Liver (tissue), 9 donors: Measurements from ENCODE around the gene MKS1. TPM values are rescaled to one million over a fixed set of nuclear protein-coding genes. Genes with fewer than 3 reads are reported as not detected.

Source experiments
- DNase-seq: peaks from one replicate; pipeline ENCODE4 v3.0.0-alpha.2; 2017; ENCODE audit warnings: low spot score
- H3K27ac ChIP-seq, 2 donors: one replicate each; pipeline ENCODE4 v1.7.0; 2013; ENCODE audit warnings: inconsistent platforms in 2 of 2, low read length in 2 of 2, control low read depth in 1 of 2, low read depth in 1 of 2, mild to moderate bottlenecking in 1 of 2
- H3K27me3 ChIP-seq, 4 donors: one replicate each; pipeline versions ENCODE4 v1.6.1 to v1.7.0; 2013; ENCODE audit warnings: low read length in 3 of 4, inconsistent platforms in 1 of 4, mild to moderate bottlenecking in 1 of 4, moderate library complexity in 1 of 4; ENCODE audit not compliant: control insufficient read depth in 4 of 4, insufficient read depth in 4 of 4
- H3K36me3 ChIP-seq, 4 donors: one replicate each; pipeline versions ENCODE4 v1.6.1 to v1.7.0; 2013; ENCODE audit warnings: low read length in 3 of 4, mild to moderate bottlenecking in 3 of 4, low read depth in 1 of 4, moderate library complexity in 1 of 4; ENCODE audit not compliant: control insufficient read depth in 4 of 4, insufficient read depth in 3 of 4
- H3K4me1 ChIP-seq, 4 donors: one replicate each; pipeline versions ENCODE4 v1.6.1 to v1.7.0; 2013; ENCODE audit warnings: low read length in 3 of 4, mild to moderate bottlenecking in 3 of 4, moderate library complexity in 1 of 4; ENCODE audit not compliant: control insufficient read depth in 4 of 4, insufficient read depth in 4 of 4
- H3K4me3 ChIP-seq, 3 donors: one replicate each; pipeline versions ENCODE4 v1.6.1 to v1.7.0; 2013; ENCODE audit warnings: low read length in 3 of 3, control low read depth in 1 of 3, low read depth in 1 of 3, mild to moderate bottlenecking in 1 of 3
- H3K9ac ChIP-seq, 2 donors: one replicate each; pipeline ENCODE4 v1.7.0; 2013; ENCODE audit warnings: low read length in 2 of 2, mild to moderate bottlenecking in 2 of 2, moderate library complexity in 2 of 2, control low read depth in 1 of 2, low read depth in 1 of 2
- H3K9me3 ChIP-seq, 4 donors: one replicate each; pipeline versions ENCODE4 v1.6.1 to v1.7.0; 2013; ENCODE audit warnings: low read length in 3 of 4; ENCODE audit not compliant: control insufficient read depth in 4 of 4
- EGR1 ChIP-seq, 2 donors: IDR thresholded peaks; 2 replicates each; pipeline ENCODE4 v1.6.1; 2016 to 2018; ENCODE audit warnings: antibody characterized with exemption in 2 of 2, low read depth in 2 of 2
- GABPA ChIP-seq, 2 donors: IDR thresholded peaks in 1 of 2; conservative IDR thresholded peaks in 1 of 2; 2 replicates each; pipeline ENCODE4 v1.6.1; 2016; ENCODE audit warnings: antibody characterized with exemption in 2 of 2, mild to moderate bottlenecking in 1 of 2, moderate library complexity in 1 of 2
- JUND ChIP-seq, 2 donors: IDR thresholded peaks; 2 replicates each; pipeline ENCODE4 v1.6.1; 2016; ENCODE audit warnings: antibody characterized with exemption in 2 of 2
- NR2F2 ChIP-seq: IDR thresholded peaks from 2 replicates; pipeline ENCODE4 v1.6.1; 2016; ENCODE audit warnings: antibody characterized with exemption
- RAD21 ChIP-seq, 2 donors: IDR thresholded peaks; 2 replicates each; pipeline ENCODE4 v1.6.1; 2016; ENCODE audit warnings: antibody characterized with exemption in 2 of 2, mild to moderate bottlenecking in 2 of 2
- RXRA ChIP-seq, 2 donors: IDR thresholded peaks; 2 replicates each; pipeline ENCODE4 v1.6.1; 2017 to 2018; ENCODE audit warnings: antibody characterized with exemption in 2 of 2, mild to moderate bottlenecking in 1 of 2
- SP1 ChIP-seq: IDR thresholded peaks from 2 replicates; pipeline ENCODE4 v1.6.1; 2018; ENCODE audit warnings: antibody characterized with exemption, mild to moderate bottlenecking
- TAF1 ChIP-seq: conservative IDR thresholded peaks from 2 replicates; pipeline ENCODE4 v1.6.1; 2016; ENCODE audit warnings: antibody characterized with exemption, mild to moderate bottlenecking
- YY1 ChIP-seq: IDR thresholded peaks from 2 replicates; pipeline ENCODE4 v1.6.1; 2016; ENCODE audit warnings: antibody characterized with exemption, mild to moderate bottlenecking
- WGBS: extraction: QIAGEN DNeasy Blood & Tissue Kit; methylation state at CpG from one replicate; pipeline ENCODE4 v1.1.7; 2013; 5-methylcytosine and 5-hydroxymethylcytosine counted together
- polyA plus RNA-seq, 2 donors: library from polyadenylated mRNA; stranded (reverse) in 1 of 2; unstranded in 1 of 2; fragments of 200-250 nt in 1 of 2; fragments of >200 nt in 1 of 2; fragmentation: Nextera tagmentation in 1 of 2; extraction: Ambion mirVana in 1 of 2; gene quantifications; one replicate each; pipeline versions ENCODE4 v1.2.1 to v1.2.3, GENCODE V29; 2013 to 2015
- total RNA-seq, 2 donors: library from RNA; depleted of rRNA; stranded (reverse); fragments of >200 nt; gene quantifications; one replicate each; pipeline ENCODE4 v1.2.3, GENCODE V29; 2014
- TF ChIP-seq, protein P1 (sequence below): IDR thresholded peaks from 2 replicates; pipeline ENCODE4 v1.6.1; 2016; ENCODE audit warnings: antibody characterized with exemption, mild to moderate bottlenecking
- TF ChIP-seq, protein P2 (sequence below): fragments of 150-350 bp; IDR thresholded peaks from 2 replicates; pipeline ENCODE4 v1.5.1; 2017; ENCODE audit warnings: improper control_type of control experiment, low read depth, low read length; ENCODE audit not compliant: missing input control
- donor health status: healthy.
- donor health status: healthy.
- donor health status: healthy.
- donor health status: healthy.
- donor health status: healthy.

Gene MKS1
- total and polyA plus RNA-seq, 4 donors = 4.4 to 7.9 (median 5.1) TPM

GRCh38 chr17:58268326-58268725 lies 49.3 kb upstream of the MKS1 start:
- WGBS = 87% methylated on average over 12 of the region's 12 CpGs
- Histone ChIP-seq H3K9me3 (no peaks in the 10 kb centered on the region), H3K4me1 (no peaks in the 10 kb centered on the region), H3K4me3 (no peak overlapping the region), H3K27ac (no peak overlapping the region), H3K36me3 (no peaks in the 10 kb centered on the region), H3K27me3 (peaks cover 0 to 4% (median 2%) of the 10 kb centered on the region in 4 donors), H3K9ac (no peak overlapping the region)
- TF ChIP-seq NR2F2 = no peak
- no peak for TF ChIP-seq EGR1 (IDR thresholded peaks at IDR 0.05; ENCODE audit: low read depth in 2 of 2)
- no peak for TF ChIP-seq YY1
- no peak for TF ChIP-seq SP1
- TF ChIP-seq, protein P1, sequence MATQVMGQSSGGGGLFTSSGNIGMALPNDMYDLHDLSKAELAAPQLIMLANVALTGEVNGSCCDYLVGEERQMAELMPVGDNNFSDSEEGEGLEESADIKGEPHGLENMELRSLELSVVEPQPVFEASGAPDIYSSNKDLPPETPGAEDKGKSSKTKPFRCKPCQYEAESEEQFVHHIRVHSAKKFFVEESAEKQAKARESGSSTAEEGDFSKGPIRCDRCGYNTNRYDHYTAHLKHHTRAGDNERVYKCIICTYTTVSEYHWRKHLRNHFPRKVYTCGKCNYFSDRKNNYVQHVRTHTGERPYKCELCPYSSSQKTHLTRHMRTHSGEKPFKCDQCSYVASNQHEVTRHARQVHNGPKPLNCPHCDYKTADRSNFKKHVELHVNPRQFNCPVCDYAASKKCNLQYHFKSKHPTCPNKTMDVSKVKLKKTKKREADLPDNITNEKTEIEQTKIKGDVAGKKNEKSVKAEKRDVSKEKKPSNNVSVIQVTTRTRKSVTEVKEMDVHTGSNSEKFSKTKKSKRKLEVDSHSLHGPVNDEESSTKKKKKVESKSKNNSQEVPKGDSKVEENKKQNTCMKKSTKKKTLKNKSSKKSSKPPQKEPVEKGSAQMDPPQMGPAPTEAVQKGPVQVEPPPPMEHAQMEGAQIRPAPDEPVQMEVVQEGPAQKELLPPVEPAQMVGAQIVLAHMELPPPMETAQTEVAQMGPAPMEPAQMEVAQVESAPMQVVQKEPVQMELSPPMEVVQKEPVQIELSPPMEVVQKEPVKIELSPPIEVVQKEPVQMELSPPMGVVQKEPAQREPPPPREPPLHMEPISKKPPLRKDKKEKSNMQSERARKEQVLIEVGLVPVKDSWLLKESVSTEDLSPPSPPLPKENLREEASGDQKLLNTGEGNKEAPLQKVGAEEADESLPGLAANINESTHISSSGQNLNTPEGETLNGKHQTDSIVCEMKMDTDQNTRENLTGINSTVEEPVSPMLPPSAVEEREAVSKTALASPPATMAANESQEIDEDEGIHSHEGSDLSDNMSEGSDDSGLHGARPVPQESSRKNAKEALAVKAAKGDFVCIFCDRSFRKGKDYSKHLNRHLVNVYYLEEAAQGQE = no peak
- TF ChIP-seq, protein P2, sequence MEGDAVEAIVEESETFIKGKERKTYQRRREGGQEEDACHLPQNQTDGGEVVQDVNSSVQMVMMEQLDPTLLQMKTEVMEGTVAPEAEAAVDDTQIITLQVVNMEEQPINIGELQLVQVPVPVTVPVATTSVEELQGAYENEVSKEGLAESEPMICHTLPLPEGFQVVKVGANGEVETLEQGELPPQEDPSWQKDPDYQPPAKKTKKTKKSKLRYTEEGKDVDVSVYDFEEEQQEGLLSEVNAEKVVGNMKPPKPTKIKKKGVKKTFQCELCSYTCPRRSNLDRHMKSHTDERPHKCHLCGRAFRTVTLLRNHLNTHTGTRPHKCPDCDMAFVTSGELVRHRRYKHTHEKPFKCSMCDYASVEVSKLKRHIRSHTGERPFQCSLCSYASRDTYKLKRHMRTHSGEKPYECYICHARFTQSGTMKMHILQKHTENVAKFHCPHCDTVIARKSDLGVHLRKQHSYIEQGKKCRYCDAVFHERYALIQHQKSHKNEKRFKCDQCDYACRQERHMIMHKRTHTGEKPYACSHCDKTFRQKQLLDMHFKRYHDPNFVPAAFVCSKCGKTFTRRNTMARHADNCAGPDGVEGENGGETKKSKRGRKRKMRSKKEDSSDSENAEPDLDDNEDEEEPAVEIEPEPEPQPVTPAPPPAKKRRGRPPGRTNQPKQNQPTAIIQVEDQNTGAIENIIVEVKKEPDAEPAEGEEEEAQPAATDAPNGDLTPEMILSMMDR = no peak
- TF ChIP-seq RXRA (IDR thresholded peaks at IDR 0.05) = no peak
- DNase-seq = no peak

GRCh38 chr17:58267347-58268324 lies 48.6 kb upstream of the MKS1 start:
- Histone ChIP-seq H3K4me1 (no peaks in the 10 kb centered on the region), H3K9ac (no peak overlapping the region), H3K27me3 (peaks cover 0 to 4% (median 2%) of the 10 kb centered on the region in 4 donors), H3K27ac (no peak overlapping the region), H3K36me3 (no peaks in the 10 kb centered on the region), H3K4me3 (no peak overlapping the region), H3K9me3 (no peaks in the 10 kb centered on the region)
- TF ChIP-seq RAD21 (IDR thresholded peaks at IDR 0.05) (no peak), TAF1 (no peak), JUND (IDR thresholded peaks at IDR 0.05) (no peak), GABPA (IDR thresholded peaks at IDR 0.05 in 1 of 2, conservative IDR thresholded peaks at IDR 0.05 in 1 of 2) (no peak)
- DNase-seq = peak; percentile 25
- WGBS = 78% methylated on average over 22 of the region's 22 CpGs
